PFSK-1 (cell line): ENCODE data around the gene EXOC6B.

Experiments used
- FOXP2 ChIP-seq: optimal IDR thresholded peaks from 2 replicates; pipeline ENCODE3; 2011; ENCODE audit warnings: borderline replicate concordance, control low read depth, inconsistent platforms; ENCODE audit not compliant: insufficient read depth; ENCODE audit errors: extremely low read length, extremely low read depth
- POLR2AphosphoS5 ChIP-seq: IDR thresholded peaks from 2 replicates; pipeline ENCODE4 v1.6.1; 2012; ENCODE audit warnings: low read depth, mild to moderate bottlenecking, control low read depth, low read length, moderate library complexity
- SIN3A ChIP-seq: IDR thresholded peaks from 2 replicates; pipeline ENCODE4 v1.6.1; 2012; ENCODE audit warnings: mild to moderate bottlenecking, low read length, moderate library complexity, borderline replicate concordance; ENCODE audit not compliant: insufficient read depth
- TF ChIP-seq, protein P1 (sequence below), 2 experiments: IDR thresholded peaks; 2 replicates each; pipeline versions ENCODE4 v1.6.1 to v1.8.0; 2011 to 2012; ENCODE audit warnings: low read depth in 2 of 2, low read length in 2 of 2, control low read depth in 1 of 2, inconsistent platforms in 1 of 2, mild to moderate bottlenecking in 1 of 2, moderate library complexity in 1 of 2; ENCODE audit not compliant: insufficient read depth in 1 of 2

DNA sequence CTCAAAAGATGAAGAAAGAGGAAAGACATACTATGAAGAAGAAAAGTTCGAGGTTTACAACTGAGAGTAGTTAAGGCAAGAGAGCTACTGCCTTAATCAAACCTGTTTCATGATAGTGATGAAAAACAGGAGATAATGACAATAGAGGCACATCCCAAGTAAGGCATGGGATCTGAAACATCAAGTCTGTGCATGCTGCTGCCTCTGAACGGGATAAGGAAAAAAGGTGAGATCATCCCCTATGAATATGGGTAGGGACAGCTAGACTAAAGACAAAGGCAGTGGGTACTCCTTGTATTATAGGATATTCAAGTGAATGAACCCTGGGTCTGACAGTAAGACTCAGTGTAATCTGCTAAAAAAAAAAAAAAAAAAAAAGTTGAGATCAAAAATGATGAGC is 3.0 kb downstream of the EXOC6B start:
- TF ChIP-seq FOXP2 = no peak
- no peak for TF ChIP-seq POLR2AphosphoS5
- no peak for TF ChIP-seq SIN3A
- TF ChIP-seq, protein P1, sequence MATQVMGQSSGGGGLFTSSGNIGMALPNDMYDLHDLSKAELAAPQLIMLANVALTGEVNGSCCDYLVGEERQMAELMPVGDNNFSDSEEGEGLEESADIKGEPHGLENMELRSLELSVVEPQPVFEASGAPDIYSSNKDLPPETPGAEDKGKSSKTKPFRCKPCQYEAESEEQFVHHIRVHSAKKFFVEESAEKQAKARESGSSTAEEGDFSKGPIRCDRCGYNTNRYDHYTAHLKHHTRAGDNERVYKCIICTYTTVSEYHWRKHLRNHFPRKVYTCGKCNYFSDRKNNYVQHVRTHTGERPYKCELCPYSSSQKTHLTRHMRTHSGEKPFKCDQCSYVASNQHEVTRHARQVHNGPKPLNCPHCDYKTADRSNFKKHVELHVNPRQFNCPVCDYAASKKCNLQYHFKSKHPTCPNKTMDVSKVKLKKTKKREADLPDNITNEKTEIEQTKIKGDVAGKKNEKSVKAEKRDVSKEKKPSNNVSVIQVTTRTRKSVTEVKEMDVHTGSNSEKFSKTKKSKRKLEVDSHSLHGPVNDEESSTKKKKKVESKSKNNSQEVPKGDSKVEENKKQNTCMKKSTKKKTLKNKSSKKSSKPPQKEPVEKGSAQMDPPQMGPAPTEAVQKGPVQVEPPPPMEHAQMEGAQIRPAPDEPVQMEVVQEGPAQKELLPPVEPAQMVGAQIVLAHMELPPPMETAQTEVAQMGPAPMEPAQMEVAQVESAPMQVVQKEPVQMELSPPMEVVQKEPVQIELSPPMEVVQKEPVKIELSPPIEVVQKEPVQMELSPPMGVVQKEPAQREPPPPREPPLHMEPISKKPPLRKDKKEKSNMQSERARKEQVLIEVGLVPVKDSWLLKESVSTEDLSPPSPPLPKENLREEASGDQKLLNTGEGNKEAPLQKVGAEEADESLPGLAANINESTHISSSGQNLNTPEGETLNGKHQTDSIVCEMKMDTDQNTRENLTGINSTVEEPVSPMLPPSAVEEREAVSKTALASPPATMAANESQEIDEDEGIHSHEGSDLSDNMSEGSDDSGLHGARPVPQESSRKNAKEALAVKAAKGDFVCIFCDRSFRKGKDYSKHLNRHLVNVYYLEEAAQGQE (IDR thresholded peaks at IDR 0.05; ENCODE audit: insufficient read depth in 1 of 2, low read depth in 2 of 2, low read length in 2 of 2) = no peak
